Measurements from ENCODE around the gene WDR4. TPM values are rescaled to one million over a fixed set of nuclear protein-coding genes. Genes with fewer than 3 reads are reported as not detected.
"Not testable (repeated sequence)": the region's sequence is repeated elsewhere in the genome, so short reads cannot be mapped to it uniquely, and the experiment has no call there.

WDR4 gene
- total RNA-seq, 4 donors from 2014 or later: 13.0 to 30.6 (median 17.4) TPM

- Histone ChIP-seq H3K9me3 (no peaks in the 10 kb centered on the region), H3K4me1 (no peaks in the 10 kb centered on the region), H3K4me3 (no peak overlapping the region), H3K27me3 (peaks cover 0 to 13% of the 10 kb centered on the region in 2 donors), H3K27ac (no peak overlapping the region), H3K36me3 (no peaks in the 10 kb centered on the region)
- TF ChIP-seq POLR2A (IDR thresholded peaks at IDR 0.05) (no peak), EP300 (IDR thresholded peaks at IDR 0.05) (no peak), CTCF (IDR thresholded peaks at IDR 0.05) (no peak)
- DNase-seq (ENCODE audit: low spot score in 2 of 2): no peak
- WGBS, 2 donors: 51 to 63% methylated on average over 6 of the region's 6 CpGs
These were observed 67.4 kb downstream of the WDR4 start for GRCh38 chr21:42811960-42812359.

GRCh38 chr21:42809577-42810475, 69.5 kb downstream of the WDR4 start:
- DNase-seq (ENCODE audit: low spot score in 2 of 2): no peak
- H3K4me1 ChIP-seq: no peaks in the 10 kb centered on the region

GRCh38 chr21:42809171-42809570, 70.2 kb downstream of the WDR4 start:
- TF ChIP-seq EP300 (IDR thresholded peaks at IDR 0.05): no peak
- TF ChIP-seq CTCF (IDR thresholded peaks at IDR 0.05): no peak
- no peak for TF ChIP-seq POLR2A (IDR thresholded peaks at IDR 0.05)
- Histone ChIP-seq H3K27me3 (peaks cover 0 to 13% of the 10 kb centered on the region in 2 donors), H3K4me3 (no peak overlapping the region), H3K36me3 (no peaks in the 10 kb centered on the region), H3K27ac (no peak overlapping the region), H3K4me1 (no peaks in the 10 kb centered on the region), H3K9me3 (no peaks in the 10 kb centered on the region)
- 52 to 59% methylated on average over 7 of the region's 7 CpGs for WGBS, 2 donors
- DNase-seq (ENCODE audit: low spot score in 2 of 2): no peak

More at GRCh38 chr21:42809577-42810475, 69.5 kb downstream of the WDR4 start:
- TF ChIP-seq POLR2A (IDR thresholded peaks at IDR 0.05) (no peak), EP300 (IDR thresholded peaks at IDR 0.05) (no peak), CTCF (IDR thresholded peaks at IDR 0.05) (no peak)
- WGBS, 2 donors: 62 to 74% methylated on average over 18 of the region's 18 CpGs
- H3K9me3 ChIP-seq: no peaks in the 10 kb centered on the region
- no peak overlapping the region for H3K4me3 ChIP-seq
- no peak overlapping the region for H3K27ac ChIP-seq
- no peaks in the 10 kb centered on the region for H3K36me3 ChIP-seq
- peaks cover 0 to 13% of the 10 kb centered on the region in 2 donors for H3K27me3 ChIP-seq

- H3K4me1 ChIP-seq: no peaks in the 10 kb centered on the region
- no peaks in the 10 kb centered on the region for H3K36me3 ChIP-seq
- H3K9me3 ChIP-seq: no peaks in the 10 kb centered on the region
- WGBS, 2 donors: 70 to 76% methylated on average over 13 of the region's 13 CpGs
- TF ChIP-seq CTCF (IDR thresholded peaks at IDR 0.05): no peak
- no peak for TF ChIP-seq EP300 (IDR thresholded peaks at IDR 0.05)
- TF ChIP-seq POLR2A (IDR thresholded peaks at IDR 0.05): no peak
- peaks cover 0 to 13% of the 10 kb centered on the region in 2 donors for H3K27me3 ChIP-seq
- no peak for DNase-seq (ENCODE audit: low spot score in 2 of 2)
- no peak overlapping the region for H3K4me3 ChIP-seq
- no peak overlapping the region for H3K27ac ChIP-seq
These were observed 71.3 kb downstream of the WDR4 start for GRCh38 chr21:42807938-42808613.

- not testable (repeated sequence) for H3K9me3 ChIP-seq; DNase-seq (ENCODE audit: low spot score in 2 of 2)
- 85 to 86% methylated on average over 16 of the region's 16 CpGs for WGBS, 2 donors
These were observed 71.9 kb downstream of the WDR4 start for GRCh38 chr21:42807293-42807895.

More at GRCh38 chr21:42807293-42807895, 71.9 kb downstream of the WDR4 start:
- H3K36me3 ChIP-seq, H3K27ac ChIP-seq, H3K4me3 ChIP-seq, H3K4me1 ChIP-seq: not testable (repeated sequence)
- peaks cover 0 to 13% of the 10 kb centered on the region in 2 donors for H3K27me3 ChIP-seq
